Right ventricle myocardium superior (tissue), 1 donor: ENCODE data around the gene WDFY4. TPM values are rescaled to one million over a fixed set of nuclear protein-coding genes. Genes with fewer than 3 reads are reported as not detected.

Source experiments
- ATAC-seq: fragments of 200-7000 bp; cut with Tn5 transposase; one replicate; pipeline ENCODE4 v1.9.1; 2020; ENCODE audit warnings: mild to moderate bottlenecking; ENCODE audit not compliant: poor library complexity
- DNase-seq: peaks from one replicate; pipeline ENCODE4 v3.0.0-alpha.2; 2020
- intact Hi-C: fragments of 100-400 bp; cut with DNase I; formaldehyde crosslinking; loops from one replicate; pipeline ENCODE4 v1.11.2; 2022
- total RNA-seq: library from RNA; stranded (reverse); fragmentation: NEBNext Ultra II Directional; extraction: Animal tissue kit (Norgen Biotek cat#: 25700); gene quantifications from one replicate; pipeline ENCODE4 v1.2.1, GENCODE V29; 2021
- donor health status: DM: no; HTN: yes; CAD: no; lungs with severe emphysema.

Gene WDFY4
- total RNA-seq, 1 donor from 2014 or later = 1.1 TPM

- ATAC-seq (no peak), DNase-seq (no peak)
- intact Hi-C loops = no loop called here
Measured at GRCh38 chr10:48937796-48938195, 253.1 kb downstream of the WDFY4 start.

GRCh38 chr10:48938281-48938680 is 253.6 kb downstream of the WDFY4 start:
- DNase-seq (no peak), ATAC-seq (no peak)
- intact Hi-C loops = no loop called here

- DNase-seq (no peak), ATAC-seq (no peak)
- intact Hi-C loops = no loop called here
Measured at GRCh38 chr10:48938990-48939536, 254.4 kb downstream of the WDFY4 start.

GRCh38 chr10:48939790-48940325 is 255.2 kb downstream of the WDFY4 start, which contains the start of gene LRRC18:
Gene LRRC18, minus strand, starts transcription at chr10:48939840. Its CDS starts 25,685 bp downstream, at chr10:48914155.
- ATAC-seq (no peak), DNase-seq (no peak)
- intact Hi-C loops = no loop called here

GRCh38 chr10:48940372-48940771 is 255.7 kb downstream of the WDFY4 start:
- ATAC-seq (no peak), DNase-seq (no peak)
- intact Hi-C loops = no loop called here

GRCh38 chr10:48940958-48941357 is 256.3 kb downstream of the WDFY4 start:
- intact Hi-C loops = no loop called here
- DNase-seq (no peak), ATAC-seq (no peak)

GRCh38 chr10:48941427-48942075 is 256.9 kb downstream of the WDFY4 start:
- intact Hi-C loops = no loop called here
- no peak for ATAC-seq
- no peak for DNase-seq

GRCh38 chr10:48943096-48943495 is 258.4 kb downstream of the WDFY4 start:
- intact Hi-C loops = no loop called here

GRCh38 chr10:48944171-48944570 is 259.5 kb downstream of the WDFY4 start:
- ATAC-seq = no peak
- intact Hi-C loops = no loop called here
- DNase-seq = no peak

More at GRCh38 chr10:48943096-48943495, 258.4 kb downstream of the WDFY4 start:
- no peak for DNase-seq
- ATAC-seq = no peak

- DNase-seq (no peak), ATAC-seq (no peak)
- intact Hi-C loops = no loop called here
Measured at GRCh38 chr10:48945441-48946130, 260.9 kb downstream of the WDFY4 start.

- intact Hi-C loops = no loop called here
- DNase-seq (no peak), ATAC-seq (no peak)
Measured at GRCh38 chr10:48946332-48946731, 261.7 kb downstream of the WDFY4 start.

GRCh38 chr10:48946891-48947500 is 262.3 kb downstream of the WDFY4 start:
- DNase-seq (no peak), ATAC-seq (no peak)
- intact Hi-C loops = no loop called here

GRCh38 chr10:48947690-48948469 is 263.2 kb downstream of the WDFY4 start:
- DNase-seq (no peak), ATAC-seq (no peak)
- intact Hi-C loops = no loop called here

GRCh38 chr10:48948470-48949037 is 263.9 kb downstream of the WDFY4 start:
- DNase-seq (no peak), ATAC-seq (no peak)
- intact Hi-C loops = no loop called here

GRCh38 chr10:48951707-48952106 is 267.0 kb downstream of the WDFY4 start:
- DNase-seq = no peak
- intact Hi-C loops = no loop called here
- no peak for ATAC-seq

GRCh38 chr10:48957361-48958151 is 272.9 kb downstream of the WDFY4 start:
- no peak for ATAC-seq
- intact Hi-C loops = no loop called here
- DNase-seq = no peak

- intact Hi-C loops = no loop called here
- ATAC-seq = no peak
- no peak for DNase-seq
Measured at GRCh38 chr10:48958598-48959190, 274.0 kb downstream of the WDFY4 start.
